Right lobe of liver (tissue), 4 donors: ENCODE results near the gene FGF3.

Experiments used
- CTCF ChIP-seq, 4 donors: fragments of 200-600 bp in 3 of 4; fragments of 450-650 bp in 1 of 4; IDR thresholded peaks; one replicate each; pipeline versions ENCODE4 v1.5.1 to v1.8.0; 2016 to 2022; ENCODE audit warnings: antibody characterized with exemption in 4 of 4, mild to moderate bottlenecking in 2 of 4
- POLR2A ChIP-seq: fragments of 450-650 bp; IDR thresholded peaks from one replicate; pipeline ENCODE4 v1.6.1; 2017; ENCODE audit warnings: antibody characterized with exemption, mild to moderate bottlenecking
- donor health status: DM: no; HTN: no; CAD: no.
- donor health status: DM: no; HTN: no; CAD: no.
- donor health status: DM: no; HTN: yes; CAD: no.

- TF ChIP-seq CTCF (IDR thresholded peaks at IDR 0.05) (no peak), POLR2A (no peak)
Measured at GRCh38 chr11:69822676-69823494, 3.7 kb upstream of the FGF3 start.
